H1 (cell line): ENCODE data around the gene TMED5. TPM values are rescaled to one million over a fixed set of nuclear protein-coding genes. Genes with fewer than 3 reads are reported as not detected.

Source experiments
- CTCF ChIA-PET: fragments of 300-600 bp; sonication (Branson Sonifier 250); formaldehyde crosslinking; loops from one replicate; lab custom pipeline; 2021; ENCODE audit not compliant: partially characterized antibody; lab: Charles Lee
- POLR2A ChIA-PET: fragments of 300-600 bp; sonication (Branson Sonifier 250); formaldehyde crosslinking; loops from one replicate; lab custom pipeline; 2021; ENCODE audit warnings: inconsistent platforms; ENCODE audit not compliant: partially characterized antibody; lab: Charles Lee
- DNase-seq, 2 experiments: peaks; one replicate each; pipeline versions ENCODE4 v3.0.0 to v3.0.0-alpha.2; 2010 to 2022; ENCODE audit warnings: low spot score in 2 of 2, low read depth in 1 of 2, mixed read lengths in 1 of 2
- FAIRE-seq: peaks from 2 replicates; lab custom pipeline; 2011; peaks lifted over from hg19 to GRCh38; lab: Jason Lieb, UNC
- H2AFZ ChIP-seq: 2 replicates; pipeline ENCODE4 v1.8.1; 2012; ENCODE audit warnings: low read length, inconsistent platforms
- H2AK5ac ChIP-seq: 2 replicates; pipeline ENCODE4 v1.6.1; 2013; ENCODE audit warnings: low read depth, low read length
- H2BK120ac ChIP-seq: replicated peaks from 2 replicates; pipeline ENCODE3; 2013; ENCODE audit warnings: low read depth, low read length, inconsistent platforms
- H2BK12ac ChIP-seq: 2 replicates; pipeline ENCODE4 v1.6.1; 2013; ENCODE audit warnings: low read depth, low read length
- H2BK15ac ChIP-seq: 2 replicates; pipeline ENCODE4 v1.6.1; 2013; ENCODE audit warnings: low read length
- H2BK20ac ChIP-seq: 2 replicates; pipeline ENCODE4 v1.6.1; 2013; ENCODE audit warnings: low read length
- H2BK5ac ChIP-seq: 2 replicates; pipeline ENCODE4 v1.6.1; 2013; ENCODE audit warnings: low read depth, low read length
- H3K14ac ChIP-seq: 2 replicates; pipeline ENCODE4 v1.6.1; 2013; ENCODE audit warnings: inconsistent platforms; ENCODE audit not compliant: insufficient read length
- H3K18ac ChIP-seq: 2 replicates; pipeline ENCODE4 v1.6.1; 2013; ENCODE audit warnings: low read length; ENCODE audit errors: extremely low read depth
- H3K23ac ChIP-seq: 2 replicates; pipeline ENCODE4 v1.6.1; 2013; ENCODE audit warnings: inconsistent platforms; ENCODE audit not compliant: insufficient read length
- H3K23me2 ChIP-seq: 2 replicates; pipeline ENCODE4 v1.6.1; 2013; ENCODE audit warnings: low read depth, low read length
- H3K27ac ChIP-seq: 2 replicates; pipeline ENCODE4 v1.6.1; 2011; ENCODE audit warnings: low read depth, low read length, inconsistent platforms
- H3K27me3 ChIP-seq, 4 experiments: replicated peaks in 1 of 4; 1 replicate in 1 of 4; 2 replicates in 3 of 4; pipeline versions ENCODE4 v1.6.1 to v1.8.1; 2011 to 2013; ENCODE audit warnings: low read length in 3 of 4, mild to moderate bottlenecking in 3 of 4, inconsistent platforms in 2 of 4, mixed read lengths in 2 of 4, moderate library complexity in 1 of 4; ENCODE audit not compliant: control insufficient read depth in 3 of 4, insufficient read depth in 3 of 4; ENCODE audit errors: extremely low read depth in 1 of 4
- H3K36me3 ChIP-seq, 4 experiments: 2 replicates each; pipeline versions ENCODE4 v1.6.1 to v1.8.1; 2011 to 2013; ENCODE audit warnings: mild to moderate bottlenecking in 4 of 4, low read length in 3 of 4, moderate library complexity in 2 of 4, control low read depth in 1 of 4, inconsistent platforms in 1 of 4; ENCODE audit not compliant: insufficient read depth in 4 of 4, control insufficient read depth in 2 of 4
- H3K4ac ChIP-seq: replicated peaks from 2 replicates; pipeline ENCODE3; 2013; ENCODE audit warnings: low read length, low read depth, mixed read lengths, inconsistent platforms; ENCODE audit not compliant: insufficient read length
- H3K4me1 ChIP-seq, 4 experiments: replicated peaks in 1 of 4; 1 replicate in 1 of 4; 2 replicates in 3 of 4; pipeline versions ENCODE4 v1.6.1 to v1.8.1; 2011 to 2013; ENCODE audit warnings: low read length in 3 of 4, inconsistent platforms in 2 of 4, mixed read lengths in 1 of 4; ENCODE audit not compliant: insufficient read depth in 4 of 4, control insufficient read depth in 3 of 4
- H3K4me2 ChIP-seq, 2 experiments: 2 replicates each; pipeline versions ENCODE4 v1.6.1 to v1.8.1; 2011 to 2013; ENCODE audit warnings: low read depth in 2 of 2, low read length in 2 of 2, control low read depth in 1 of 2, inconsistent platforms in 1 of 2, mild to moderate bottlenecking in 1 of 2; ENCODE audit not compliant: insufficient read depth in 1 of 2
- H3K4me3 ChIP-seq, 4 experiments: fragments of 200-600, 300-600 bp in 1 of 4; sonication (generic), shearing (Covaris generic), sonication (Bioruptor Twin) in 1 of 4; 2 replicates each; pipeline versions ENCODE4 v1.5.1 to v1.8.1; 2011 to 2016; ENCODE audit warnings: low read length in 4 of 4, low read depth in 3 of 4, control low read depth in 2 of 4, inconsistent platforms in 2 of 4, mild to moderate bottlenecking in 2 of 4, mixed read lengths in 1 of 4, moderate library complexity in 1 of 4; ENCODE audit not compliant: insufficient read depth in 2 of 4; ENCODE audit errors: extremely low read depth in 1 of 4
- H3K56ac ChIP-seq: replicated peaks from 2 replicates; pipeline ENCODE3; 2013; ENCODE audit warnings: low read depth, mild to moderate bottlenecking, mixed read lengths, low read length, inconsistent platforms; ENCODE audit not compliant: insufficient read length
- H3K79me1 ChIP-seq: 2 replicates; pipeline ENCODE4 v1.6.1; 2013; ENCODE audit warnings: low read depth, low read length, control low read depth
- H3K79me2 ChIP-seq, 2 experiments: 2 replicates each; pipeline versions ENCODE4 v1.6.1 to v1.8.1; 2012 to 2013; ENCODE audit warnings: low read length in 2 of 2, mild to moderate bottlenecking in 2 of 2, inconsistent platforms in 1 of 2; ENCODE audit not compliant: insufficient read depth in 2 of 2, control insufficient read depth in 1 of 2
- H3K9ac ChIP-seq, 4 experiments: replicated peaks in 1 of 4; 1 replicate in 1 of 4; 2 replicates in 3 of 4; pipeline versions ENCODE4 v1.6.1 to v1.8.1; 2011 to 2013; ENCODE audit warnings: low read depth in 3 of 4, low read length in 3 of 4, control low read depth in 2 of 4, mild to moderate bottlenecking in 2 of 4, moderate library complexity in 2 of 4, inconsistent platforms in 1 of 4; ENCODE audit errors: extremely low read depth in 1 of 4
- H3K9me3 ChIP-seq, 2 experiments: 2 replicates each; pipeline versions ENCODE4 v1.6.1 to v1.8.1; 2012 to 2013; ENCODE audit warnings: mild to moderate bottlenecking in 2 of 2, moderate library complexity in 2 of 2, control low read depth in 1 of 2, inconsistent platforms in 1 of 2, low read depth in 1 of 2, low read length in 1 of 2, mixed read lengths in 1 of 2; ENCODE audit not compliant: insufficient read depth in 2 of 2
- H4K20me1 ChIP-seq, 2 experiments: replicated peaks in 1 of 2; 2 replicates each; pipeline versions ENCODE3 to v1.8.1; 2011 to 2013; ENCODE audit warnings: inconsistent platforms in 2 of 2, low read length in 2 of 2, mild to moderate bottlenecking in 1 of 2; ENCODE audit not compliant: insufficient read depth in 2 of 2, control insufficient read depth in 1 of 2
- H4K5ac ChIP-seq: 2 replicates; pipeline ENCODE4 v1.6.1; 2013; ENCODE audit warnings: low read length, low read depth, mixed read lengths, inconsistent platforms; ENCODE audit not compliant: insufficient read length
- H4K8ac ChIP-seq: 2 replicates; pipeline ENCODE4 v1.8.0; 2013; ENCODE audit warnings: mild to moderate bottlenecking, moderate library complexity, low read length, inconsistent platforms; ENCODE audit not compliant: insufficient read depth; ENCODE audit errors: extremely low read depth
- H4K91ac ChIP-seq: replicated peaks from 2 replicates; pipeline ENCODE3; 2013; ENCODE audit warnings: low read length, mixed read lengths, inconsistent platforms; ENCODE audit not compliant: insufficient read length
- WGBS, 2 experiments: shearing (Covaris generic) in 1 of 2; methylation state at CpG; one replicate each; pipeline versions ENCODE4 v1.1.6 to v1.1.7; 2013 to 2015; ENCODE audit warnings: low lambda C conversion rate in 2 of 2, mixed read lengths in 2 of 2, inconsistent platforms in 1 of 2, low coverage in 1 of 2, missing lambda C conversion rate in 1 of 2; ENCODE audit not compliant: insufficient replicate concordance in 2 of 2, insufficient coverage in 1 of 2, insufficient read length in 1 of 2; ENCODE audit errors: extremely low coverage in 1 of 2, missing lambda C conversion rate in 1 of 2; 5-methylcytosine and 5-hydroxymethylcytosine counted together
- polyA plus RNA-seq, 7 experiments: library from polyadenylated mRNA; depleted of rRNA in 3 of 7; stranded (reverse) in 5 of 7; unstranded in 2 of 7; fragments of >200 nt in 5 of 7; fragments of 200-250 nt in 2 of 7; gene quantifications; 1 replicate in 5 of 7; 2 replicates in 1 of 7; 4 replicates in 1 of 7; pipeline versions ENCODE4 v1.2.1 to v1.2.3, GENCODE V29; 2011 to 2013; ENCODE audit warnings: missing spikeins in 2 of 7, mixed read lengths in 2 of 7
- total RNA-seq: library from RNA; stranded (reverse); fragmentation: NEBNext Ultra II Directional; extraction: Animal tissue kit (Norgen Biotek cat#: 25700); gene quantifications from 2 replicates; pipeline ENCODE4 v1.2.1, GENCODE V29; 2021
- TF ChIP-seq, protein P1 (sequence below), 3 experiments: IDR thresholded peaks; 1 replicate in 2 of 3; 2 replicates in 1 of 3; pipeline versions ENCODE4 v1.5.1 to v1.6.1; 2011; ENCODE audit warnings: low read length in 3 of 3, mild to moderate bottlenecking in 3 of 3, inconsistent platforms in 2 of 3, low read depth in 1 of 3, moderate library complexity in 1 of 3; ENCODE audit not compliant: insufficient read depth in 1 of 3; ENCODE audit errors: control extremely low read depth in 1 of 3

TMED5 gene
- total and polyA plus RNA-seq, 2 of the 8 experiments (the other 6 are each of a cell fraction or from before 2014, with no cell fraction given) = 14.8 to 32.8 TPM

DNA sequence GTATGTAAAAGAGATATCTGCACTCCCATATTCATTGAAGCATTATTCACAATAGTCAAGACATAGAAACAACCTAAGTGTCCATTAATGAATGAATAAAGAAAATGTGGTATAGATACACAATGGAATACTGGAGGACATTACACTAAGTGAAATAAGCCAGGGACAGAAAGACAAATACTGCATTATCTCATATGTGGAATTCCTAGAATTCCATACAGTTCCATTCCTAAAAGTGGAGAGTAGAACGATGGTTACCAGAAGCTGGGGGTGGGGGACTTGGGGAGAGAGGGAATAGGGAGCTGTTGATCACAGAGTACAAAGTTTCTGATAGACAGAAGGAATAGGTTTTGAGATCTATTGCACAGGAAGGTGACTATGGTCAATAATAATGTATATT is 7.4 kb downstream of the TMED5 start:
- H4K5ac ChIP-seq = no peak overlapping the region
- H3K79me2 ChIP-seq = peaks cover 0 to 81% of the 10 kb centered on the region in 2 experiments; a peak in 2 of 4 replicates
- no peak overlapping the region for H4K8ac ChIP-seq
- H3K4me2 ChIP-seq = no peak overlapping the region
- H3K9ac ChIP-seq = no peak overlapping the region
- no peaks in the 10 kb centered on the region for H3K23me2 ChIP-seq
- ChIA-PET POLR2A (interaction anchor here (0.9 to 1.1 kb wide), 4 partner anchors 8 to 93 kb away, joined by 3 to 4 read pairs (median 3); partner anchors contain the start of gene MTF2), CTCF (no interaction called here)
- FAIRE-seq = no peak
- H3K9me3 ChIP-seq = peaks cover 0 to 3% of the 10 kb centered on the region in 2 experiments; a peak in 1 of 4 replicates
- H2BK20ac ChIP-seq = no peak overlapping the region
- no peak overlapping the region for H2AK5ac ChIP-seq
- no peak overlapping the region for H2AFZ ChIP-seq
- no peaks in the 10 kb centered on the region for H3K4me1 ChIP-seq
- no peak overlapping the region for H2BK15ac ChIP-seq
- H3K23ac ChIP-seq = no peak overlapping the region
- no peak overlapping the region for H3K27ac ChIP-seq
- H4K91ac ChIP-seq = no peak overlapping the region
- no peak overlapping the region for H3K14ac ChIP-seq
- H3K18ac ChIP-seq = no peak overlapping the region
- H2BK12ac ChIP-seq = no peak overlapping the region
- no peak overlapping the region for H3K4ac ChIP-seq
- peaks cover 5% of the 10 kb centered on the region; the same call in 1 of the 2 replicates for H3K79me1 ChIP-seq
- 84% methylated on average over 1 of the region's 1 CpG; no CpG with 5 or more reads in 1 of the 2 experiments for WGBS, 2 experiments
- H3K56ac ChIP-seq = no peak overlapping the region
- no peak overlapping the region for H3K4me3 ChIP-seq
- no peaks in the 10 kb centered on the region; a peak in 1 of 8 replicates for H3K36me3 ChIP-seq
- TF ChIP-seq, protein P1, sequence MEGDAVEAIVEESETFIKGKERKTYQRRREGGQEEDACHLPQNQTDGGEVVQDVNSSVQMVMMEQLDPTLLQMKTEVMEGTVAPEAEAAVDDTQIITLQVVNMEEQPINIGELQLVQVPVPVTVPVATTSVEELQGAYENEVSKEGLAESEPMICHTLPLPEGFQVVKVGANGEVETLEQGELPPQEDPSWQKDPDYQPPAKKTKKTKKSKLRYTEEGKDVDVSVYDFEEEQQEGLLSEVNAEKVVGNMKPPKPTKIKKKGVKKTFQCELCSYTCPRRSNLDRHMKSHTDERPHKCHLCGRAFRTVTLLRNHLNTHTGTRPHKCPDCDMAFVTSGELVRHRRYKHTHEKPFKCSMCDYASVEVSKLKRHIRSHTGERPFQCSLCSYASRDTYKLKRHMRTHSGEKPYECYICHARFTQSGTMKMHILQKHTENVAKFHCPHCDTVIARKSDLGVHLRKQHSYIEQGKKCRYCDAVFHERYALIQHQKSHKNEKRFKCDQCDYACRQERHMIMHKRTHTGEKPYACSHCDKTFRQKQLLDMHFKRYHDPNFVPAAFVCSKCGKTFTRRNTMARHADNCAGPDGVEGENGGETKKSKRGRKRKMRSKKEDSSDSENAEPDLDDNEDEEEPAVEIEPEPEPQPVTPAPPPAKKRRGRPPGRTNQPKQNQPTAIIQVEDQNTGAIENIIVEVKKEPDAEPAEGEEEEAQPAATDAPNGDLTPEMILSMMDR (IDR thresholded peaks at IDR 0.05; ENCODE audit: control extremely low read depth in 1 of 3, insufficient read depth in 1 of 3, low read depth in 1 of 3, low read length in 3 of 3) = no peak
- TF ChIP-seq, all 59 proteins: peak for 0
- no peaks in the 10 kb centered on the region for H3K27me3 ChIP-seq
- no peak overlapping the region for H2BK5ac ChIP-seq
- H2BK120ac ChIP-seq = no peak overlapping the region
- no peaks in the 10 kb centered on the region for H4K20me1 ChIP-seq
- DNase-seq = no peak
